Measurements from ENCODE around the gene BHLHE23. TPM values are rescaled to one million over a fixed set of nuclear protein-coding genes. Genes with fewer than 3 reads are reported as not detected.

The BHLHE23 gene
- not detected in 2 replicates for total RNA-seq (2014; rRNA removed; shearing (Covaris generic))

DNA sequence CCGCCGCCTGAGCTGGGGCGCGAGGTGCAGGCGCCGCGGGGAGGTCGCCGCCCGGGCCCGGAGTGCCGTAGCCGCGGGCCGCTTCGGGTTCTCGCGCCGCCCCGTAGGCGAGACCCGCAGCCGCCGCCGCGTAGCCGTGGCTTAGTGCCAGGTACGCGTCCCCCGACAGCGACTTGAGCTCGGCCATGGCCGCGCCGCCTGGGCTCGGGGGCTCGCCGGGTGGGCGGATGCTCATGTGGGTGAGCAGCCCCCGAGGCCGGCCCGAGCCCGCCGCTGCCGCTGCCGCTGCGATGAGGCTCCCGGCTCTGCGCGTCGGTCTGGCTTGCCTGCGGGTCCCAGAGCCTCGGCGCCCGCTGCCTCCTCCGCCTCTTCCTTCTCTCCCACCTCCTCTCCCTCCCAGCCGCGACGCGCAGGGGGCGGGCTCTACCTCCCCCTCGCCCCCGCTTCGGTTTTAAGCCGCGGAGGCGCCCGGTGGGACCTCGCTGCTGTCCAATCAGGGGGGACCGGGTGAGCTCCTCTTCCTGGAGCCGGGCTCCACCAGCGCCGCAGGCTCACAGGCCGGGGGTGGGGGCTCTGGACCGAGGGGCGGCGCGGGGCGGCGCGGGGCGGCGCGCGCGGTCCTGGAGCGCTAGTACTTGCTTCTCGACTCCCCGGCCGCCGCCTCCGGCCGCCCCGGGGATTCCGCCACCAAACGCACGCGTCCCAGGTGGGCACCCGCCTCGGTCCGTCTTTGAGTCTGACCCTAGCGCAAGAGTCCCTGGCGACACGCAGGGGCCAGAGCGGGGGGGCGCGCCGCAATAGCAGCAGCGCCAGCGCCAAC lies at the start of gene BHLHE23:
BHLHE23 (minus strand) TSS at position 425 of the 820 bp plus-strand sequence; CDS start at position 235, 190 bp downstream.
- DNase-seq (ENCODE audit: low read depth) = no peak

DNA sequence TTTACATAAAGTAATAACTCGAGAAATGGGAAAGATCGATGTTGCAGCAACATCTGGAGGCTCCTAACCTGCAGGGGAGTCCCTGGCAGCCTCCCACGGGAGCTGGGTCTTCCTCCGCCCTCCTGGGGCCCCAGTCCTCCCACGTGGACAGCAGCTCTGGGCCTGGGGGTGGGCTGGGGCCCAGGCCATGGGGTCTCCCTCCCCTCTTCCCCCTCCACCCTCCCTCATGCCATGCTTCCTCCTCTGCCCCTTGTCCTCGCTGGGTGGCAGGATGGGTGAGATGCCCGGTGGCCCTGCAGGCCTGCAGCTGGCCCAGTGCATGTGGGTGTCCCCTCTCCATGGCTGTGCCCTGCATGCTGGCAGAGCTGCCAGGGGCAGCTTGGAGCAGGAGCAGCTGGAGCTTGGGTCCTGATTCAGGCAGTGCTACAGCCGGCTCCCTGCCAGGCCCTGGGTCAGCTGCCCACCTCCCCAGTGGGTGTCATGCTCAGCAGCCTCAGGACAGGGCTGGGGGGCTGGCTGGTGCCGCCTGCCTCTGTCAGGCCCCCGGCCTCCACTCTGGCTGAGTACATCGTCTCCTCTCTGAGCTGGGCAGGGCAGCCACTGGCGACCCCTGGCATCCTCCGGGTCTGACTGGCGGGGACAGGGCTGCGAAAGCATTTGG lies 48.9 kb upstream of the BHLHE23 start:
- no peak for DNase-seq (ENCODE audit: low read depth)

DNA sequence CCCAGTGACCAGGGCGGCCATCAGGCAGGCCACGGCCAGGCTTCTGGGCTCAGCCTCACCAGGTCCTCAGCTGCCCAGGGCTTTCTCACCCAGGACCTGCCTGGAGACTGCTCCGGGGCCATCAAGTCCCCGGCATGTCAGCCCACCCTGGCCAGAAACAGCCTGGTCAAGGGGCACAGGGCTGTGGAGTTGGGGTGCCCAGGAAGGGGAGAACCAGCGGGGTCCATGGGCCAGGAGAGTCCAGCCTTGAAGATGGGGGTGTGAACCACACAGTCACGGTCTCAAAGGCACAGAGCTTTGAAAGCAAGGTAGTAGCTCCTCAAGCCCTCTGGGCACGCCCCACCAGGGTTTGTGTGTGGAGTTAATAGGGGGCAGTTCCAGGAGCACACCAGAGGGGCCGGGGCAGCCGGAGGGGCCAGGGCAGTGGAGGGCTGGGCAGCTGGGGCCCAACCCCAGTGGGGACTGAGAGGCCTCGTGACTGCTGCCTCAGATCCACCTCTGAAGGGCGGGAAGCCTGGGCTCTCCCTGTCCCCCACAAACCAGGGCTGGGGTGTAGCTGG lies 48.0 kb upstream of the BHLHE23 start:
- no peak for DNase-seq (ENCODE audit: low read depth)

DNA sequence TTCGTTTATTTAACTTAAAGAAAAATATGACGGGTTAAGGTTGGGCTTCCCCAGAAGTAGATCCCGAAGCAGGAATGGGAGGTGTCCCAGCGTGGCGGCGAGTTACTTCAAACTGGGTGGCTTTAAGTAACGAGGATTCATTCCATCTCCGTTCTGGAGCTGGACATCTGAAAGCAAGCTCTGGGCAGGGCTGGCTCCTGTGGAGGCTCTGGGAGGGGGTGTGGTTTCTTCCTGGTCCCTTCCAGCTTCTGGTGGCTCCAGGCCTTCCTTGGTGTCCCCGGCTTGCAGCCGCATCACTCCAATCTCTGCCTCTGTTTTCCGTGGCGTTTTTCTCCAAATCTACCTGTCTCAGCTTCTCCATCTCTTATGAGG lies 47.3 kb upstream of the BHLHE23 start:
- DNase-seq (ENCODE audit: low read depth) = no peak

DNA sequence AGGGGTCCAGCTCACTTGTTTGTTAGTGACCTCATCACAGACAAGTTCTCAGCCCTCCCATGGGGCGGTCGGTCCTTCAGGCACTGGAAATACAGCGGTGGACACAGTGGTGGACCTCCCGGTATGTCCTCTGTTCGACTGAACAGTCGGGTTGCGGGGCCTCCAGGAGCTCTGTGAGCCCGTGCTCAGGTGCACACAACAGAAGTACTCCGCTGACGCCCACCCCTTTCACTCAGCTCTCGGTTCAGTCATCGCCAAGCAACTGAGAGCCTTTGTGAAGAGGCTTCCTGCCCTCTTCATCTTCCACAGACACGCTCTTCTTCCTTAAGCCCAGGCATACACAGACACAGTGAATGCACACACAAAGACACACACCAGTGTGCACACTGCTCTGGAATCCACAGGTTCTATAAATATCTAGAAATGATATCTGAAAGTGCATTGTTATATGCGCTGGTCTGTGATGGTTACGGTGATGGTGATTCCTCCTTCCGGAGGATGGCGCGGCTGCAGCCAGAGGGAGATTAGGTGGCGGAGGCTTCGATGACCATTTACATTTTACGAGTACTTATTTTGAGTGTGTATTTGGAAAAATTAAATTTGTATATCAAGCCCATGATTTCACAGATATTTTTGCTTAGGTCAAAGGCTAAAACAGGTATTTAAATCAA lies 46.8 kb upstream of the BHLHE23 start:
- DNase-seq (ENCODE audit: low read depth) = no peak

DNA sequence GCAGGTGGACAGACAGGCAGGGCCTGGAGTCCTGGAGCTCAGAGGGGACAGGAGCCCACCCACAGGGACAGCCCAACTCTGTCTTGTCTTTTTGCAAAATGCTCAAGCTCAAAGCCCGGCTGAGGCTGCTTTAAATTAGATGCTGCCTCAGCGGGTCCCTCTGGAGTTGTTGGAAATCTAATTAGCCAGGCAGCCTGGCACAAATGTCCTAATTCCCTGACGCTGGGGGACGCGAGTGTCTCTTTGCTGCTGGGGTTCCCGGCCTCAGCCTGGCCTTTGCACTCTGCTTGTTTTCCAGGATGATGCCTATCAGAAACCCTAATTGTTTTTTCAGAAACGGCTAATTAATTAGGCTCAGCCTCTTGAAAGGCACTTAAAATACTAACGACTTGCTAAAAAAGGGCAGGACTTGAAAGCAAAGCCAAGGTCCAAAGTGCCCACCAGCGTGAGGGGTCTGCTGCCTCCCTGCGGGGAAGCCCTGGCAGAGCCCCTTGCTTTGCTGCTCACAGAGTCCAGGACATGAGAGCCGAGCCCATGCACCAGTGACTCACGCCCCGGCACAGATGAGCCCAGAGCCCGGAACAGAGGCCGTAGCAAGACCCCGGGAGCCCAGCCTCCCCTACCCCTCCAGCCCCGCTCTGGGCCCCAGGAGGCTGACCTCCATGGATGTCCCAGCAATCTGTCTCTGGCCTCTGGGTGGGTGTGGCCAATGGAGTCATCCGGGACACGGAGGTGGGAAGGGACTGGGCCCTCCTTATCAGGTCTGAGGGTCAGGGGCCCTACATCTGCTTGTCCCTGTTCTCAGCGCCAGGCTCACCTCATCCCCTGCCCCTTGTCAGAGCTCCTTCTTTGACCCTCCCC lies 46.0 kb upstream of the BHLHE23 start:
- DNase-seq (ENCODE audit: low read depth) = no peak

DNA sequence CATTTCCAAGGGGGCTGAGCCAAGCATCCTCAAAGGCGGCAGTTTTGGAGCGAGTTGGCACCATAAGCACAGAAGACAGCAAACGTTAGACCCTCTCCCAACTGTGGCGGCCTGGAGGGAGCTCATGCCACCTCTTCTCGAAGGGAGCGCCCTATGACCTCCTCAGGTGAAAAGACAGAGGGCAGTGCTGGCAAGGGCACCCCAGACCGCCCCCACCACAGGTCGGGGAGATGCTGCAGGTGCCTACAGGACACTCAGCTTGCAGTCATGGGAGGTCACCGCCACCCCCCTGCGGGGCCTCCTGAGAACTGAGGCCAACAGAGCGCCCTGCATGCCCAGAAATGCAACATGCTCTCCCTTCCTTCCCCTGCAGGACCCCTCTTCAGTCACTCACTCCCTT lies 45.1 kb upstream of the BHLHE23 start:
- DNase-seq (ENCODE audit: low read depth) = no peak

DNA sequence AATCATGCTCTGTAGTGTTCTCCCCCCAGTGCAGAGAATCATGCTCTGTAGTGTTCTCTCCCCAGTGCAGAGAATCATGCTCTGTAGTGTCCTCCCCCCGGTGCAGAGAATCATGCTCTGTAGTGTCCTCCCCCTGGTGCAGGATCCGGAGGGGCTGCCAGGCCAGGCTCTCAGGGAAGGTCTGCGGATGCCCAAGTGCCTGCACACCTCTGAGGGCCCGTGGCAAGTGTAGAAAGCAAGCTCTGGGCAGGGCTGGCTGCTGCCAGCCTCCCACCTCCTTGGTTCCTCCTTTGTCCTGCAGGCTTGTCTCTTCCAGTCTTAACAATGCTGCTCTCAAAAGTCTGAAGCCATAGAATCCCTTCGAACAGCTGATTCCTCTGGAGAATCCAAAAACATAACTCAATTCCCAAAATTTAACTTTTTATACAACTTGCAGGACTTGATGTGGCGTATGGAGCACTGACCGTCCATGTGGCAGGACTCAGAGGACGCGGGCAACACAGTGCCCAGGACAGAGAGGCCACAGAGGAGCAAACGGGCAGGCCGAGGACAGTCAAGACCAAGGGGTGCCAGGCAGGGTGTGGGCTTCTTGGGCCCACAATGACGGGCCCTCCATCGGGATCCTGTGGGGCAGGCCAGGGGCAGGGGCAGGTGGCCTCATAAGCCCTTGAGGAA lies 44.6 kb upstream of the BHLHE23 start:
- DNase-seq (ENCODE audit: low read depth) = no peak

DNA sequence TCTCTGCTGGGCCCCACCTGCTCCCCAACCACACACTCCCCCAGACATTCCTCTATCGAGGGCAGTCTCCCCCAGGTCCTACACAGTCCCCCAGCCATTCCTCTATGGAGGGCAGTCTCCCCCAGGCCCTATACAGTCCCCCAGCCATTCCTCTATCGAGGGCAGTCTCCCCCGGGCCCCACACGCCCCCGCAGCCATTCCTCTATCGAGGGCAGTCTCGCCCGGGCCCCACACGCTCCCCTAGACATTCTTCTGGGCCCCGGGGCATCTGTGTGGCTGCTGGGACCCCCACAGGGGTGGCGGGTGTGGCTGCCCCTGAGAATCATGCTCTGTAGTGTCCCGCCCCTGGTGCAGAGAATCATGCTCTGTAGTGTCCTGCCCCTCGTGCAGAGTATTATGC lies 43.6 kb upstream of the BHLHE23 start:
- no peak for DNase-seq (ENCODE audit: low read depth)

DNA sequence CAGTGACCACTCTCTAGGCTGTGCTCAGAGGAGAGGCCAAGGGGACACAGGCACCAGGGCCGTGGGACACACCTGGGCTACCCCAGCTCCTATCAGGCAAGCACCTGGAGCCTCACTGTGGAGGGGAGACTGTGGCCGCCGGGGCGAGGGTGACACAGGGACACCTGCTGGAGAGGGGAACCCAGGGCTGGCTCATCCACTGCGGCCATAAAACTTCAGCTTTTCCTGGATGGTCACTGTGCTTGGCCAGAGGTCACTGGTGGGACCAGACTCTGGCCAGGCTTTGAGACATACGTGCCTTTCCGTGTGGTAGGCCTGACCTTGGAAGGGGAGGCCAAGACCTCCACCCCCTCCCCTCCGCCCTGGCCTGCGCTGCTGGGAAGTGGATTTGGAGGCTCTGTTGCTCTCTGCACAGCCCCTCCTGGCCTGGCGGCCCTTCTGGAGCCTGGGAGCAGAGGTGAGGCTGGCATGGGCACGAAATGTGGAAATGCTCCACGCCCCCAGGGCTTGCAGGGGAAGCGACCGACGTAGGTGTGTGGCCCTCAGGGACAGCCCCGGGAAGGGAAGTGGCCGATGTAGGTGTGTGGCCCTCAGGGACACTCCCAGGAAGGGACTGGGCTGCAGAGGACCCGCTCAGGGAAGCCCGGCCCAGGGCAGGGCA lies 42.9 kb upstream of the BHLHE23 start:
- no peak for DNase-seq (ENCODE audit: low read depth)

DNA sequence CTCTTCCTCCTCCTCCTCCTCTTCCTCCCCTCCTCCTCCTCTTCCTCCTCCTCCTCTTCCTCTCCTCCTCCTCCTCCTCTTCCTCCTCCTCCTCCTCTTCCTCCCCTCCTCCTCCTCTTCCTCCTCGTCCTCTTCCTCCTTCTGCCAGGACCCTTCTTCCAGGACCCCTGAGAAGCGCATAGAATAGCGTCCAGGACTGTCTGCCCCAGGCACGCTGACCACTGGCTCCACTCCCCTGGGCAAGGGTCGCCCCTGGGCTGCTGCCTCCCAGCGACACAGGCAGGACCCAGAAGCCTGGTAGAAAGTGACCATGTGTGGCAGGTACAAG lies 42.4 kb upstream of the BHLHE23 start:
- no peak for DNase-seq (ENCODE audit: low read depth)

DNA sequence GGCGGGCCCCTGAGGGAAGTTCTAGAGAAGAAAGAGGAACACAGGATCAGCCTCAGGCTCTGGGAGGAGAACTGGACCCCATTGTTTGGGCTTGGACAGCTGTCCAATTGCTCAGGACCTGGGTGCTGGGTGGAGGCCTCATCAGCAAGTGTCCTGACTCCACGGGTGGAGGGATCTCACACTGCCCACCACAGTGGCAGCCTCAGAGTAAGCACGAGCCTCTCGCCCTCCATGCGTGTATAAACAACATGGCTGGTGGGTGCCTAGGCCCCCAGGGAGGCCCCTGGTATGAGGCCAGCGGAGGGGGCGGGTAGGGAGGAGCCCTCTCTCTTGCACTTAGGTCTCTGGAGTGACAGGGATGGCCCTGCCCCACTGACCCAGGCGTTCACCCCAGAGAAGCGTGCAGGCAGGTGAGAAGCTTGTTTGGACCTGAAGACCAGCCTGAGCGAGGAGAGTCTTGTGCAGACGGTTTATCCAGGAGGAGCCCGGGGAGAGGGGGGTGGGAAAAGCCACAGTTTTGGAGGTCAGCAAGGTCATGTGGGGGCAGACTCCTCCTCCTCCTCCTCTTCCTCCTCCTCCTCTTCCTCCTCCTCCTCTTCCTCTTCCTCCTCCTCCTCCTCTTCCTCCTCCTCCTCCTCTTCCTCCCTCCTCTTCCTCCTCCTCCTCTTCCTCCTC lies 41.9 kb upstream of the BHLHE23 start:
- no peak for DNase-seq (ENCODE audit: low read depth)

DNA sequence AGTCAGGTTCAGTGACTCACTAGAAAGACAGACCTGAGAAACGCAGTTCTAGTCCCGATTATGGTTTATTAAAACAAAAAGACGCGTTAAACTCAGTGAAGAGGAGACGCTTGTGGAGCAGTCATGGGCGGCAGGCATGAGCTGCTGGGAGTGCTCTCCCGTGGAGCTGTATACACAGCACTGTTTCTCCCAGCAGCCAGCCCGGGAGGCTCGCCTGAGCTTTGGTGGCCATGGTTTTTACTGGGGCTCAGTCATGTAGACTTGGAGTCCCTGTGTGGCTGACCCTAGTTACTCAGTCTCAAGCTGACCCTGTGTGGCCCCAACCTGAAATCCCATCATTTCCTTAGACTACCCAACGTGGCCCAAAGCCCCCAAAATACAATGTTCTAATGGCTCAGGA lies 41.2 kb upstream of the BHLHE23 start:
- no peak for DNase-seq (ENCODE audit: low read depth)

DNA sequence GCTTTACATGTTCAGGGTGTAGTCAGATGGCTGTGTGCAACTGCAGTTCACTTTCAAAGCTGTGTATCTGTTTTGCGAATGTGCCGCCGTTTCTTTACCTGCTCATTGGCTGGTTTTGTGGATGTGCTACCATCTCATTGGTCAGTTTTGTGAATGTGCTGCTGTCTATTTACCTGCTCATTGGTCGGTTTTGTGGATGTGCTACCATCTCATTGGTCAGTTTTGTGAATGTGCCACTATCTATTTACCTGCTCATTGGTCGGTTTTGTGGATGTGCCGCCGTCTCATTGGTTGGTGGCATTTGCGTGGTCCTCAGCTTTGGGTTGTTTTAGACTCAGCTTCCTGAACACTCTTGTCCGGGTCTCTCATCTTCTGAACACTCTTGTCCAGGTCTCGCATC lies 40.5 kb upstream of the BHLHE23 start:
- DNase-seq (ENCODE audit: low read depth) = no peak

DNA sequence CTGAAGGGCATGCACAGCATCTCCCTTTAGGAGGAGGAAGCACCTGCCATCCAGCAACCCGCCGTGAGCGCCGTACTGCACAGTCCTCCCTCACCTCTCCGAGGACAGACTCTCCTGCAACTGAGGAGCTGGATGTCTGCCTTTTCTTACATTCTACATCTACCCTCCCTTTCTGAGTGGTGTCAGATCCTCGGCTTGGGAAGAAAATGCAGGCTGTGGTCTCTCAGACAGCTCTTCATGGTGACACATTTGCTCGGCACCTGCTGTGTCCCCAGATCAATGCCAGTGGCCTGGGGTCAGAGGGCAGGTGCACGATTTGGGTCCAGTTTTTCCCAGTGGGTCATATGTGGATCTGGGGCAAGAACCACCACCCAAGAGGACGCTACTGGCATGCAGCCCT lies 40.1 kb upstream of the BHLHE23 start:
- DNase-seq (ENCODE audit: low read depth) = no peak

DNA sequence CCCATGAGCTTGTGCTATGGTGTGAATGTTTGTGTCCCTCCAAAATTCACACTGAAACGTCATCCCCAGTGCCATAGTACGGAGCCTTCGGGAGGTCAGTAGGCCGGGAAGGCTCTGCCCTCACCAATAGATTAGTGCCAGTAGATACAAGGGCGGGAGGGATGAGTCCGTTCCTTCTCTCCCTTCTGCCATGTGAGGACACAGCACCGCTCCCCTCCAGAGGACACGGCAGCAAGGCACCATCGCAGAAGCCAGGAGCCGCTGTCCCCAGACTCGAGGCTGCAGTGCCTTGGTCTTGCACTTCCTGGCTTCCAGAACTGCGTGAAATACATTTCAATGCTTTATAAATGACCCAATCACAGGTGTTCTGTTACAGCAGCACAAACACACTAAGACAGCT lies 39.2 kb upstream of the BHLHE23 start:
- DNase-seq (ENCODE audit: low read depth) = no peak

DNA sequence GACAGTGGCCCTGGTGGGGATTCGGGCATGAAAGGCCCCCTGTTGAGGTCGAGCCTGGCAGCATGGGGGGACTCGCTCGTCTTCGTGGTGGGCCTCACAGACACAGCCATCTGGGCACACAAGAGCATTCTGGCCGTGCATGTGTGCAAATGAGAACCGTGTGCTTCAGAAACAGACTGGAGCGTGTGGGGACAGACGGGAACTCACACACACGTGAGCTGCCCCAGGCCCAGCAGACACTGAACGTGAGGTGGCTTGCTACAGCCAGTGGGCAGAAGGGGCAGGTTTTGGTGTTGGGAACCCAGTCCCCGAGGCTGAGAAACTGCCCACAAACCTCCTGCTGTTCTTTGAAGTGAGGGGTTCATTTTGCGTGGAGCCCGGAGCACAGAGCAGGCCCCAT lies 38.6 kb upstream of the BHLHE23 start:
- no peak for DNase-seq (ENCODE audit: low read depth)

DNA sequence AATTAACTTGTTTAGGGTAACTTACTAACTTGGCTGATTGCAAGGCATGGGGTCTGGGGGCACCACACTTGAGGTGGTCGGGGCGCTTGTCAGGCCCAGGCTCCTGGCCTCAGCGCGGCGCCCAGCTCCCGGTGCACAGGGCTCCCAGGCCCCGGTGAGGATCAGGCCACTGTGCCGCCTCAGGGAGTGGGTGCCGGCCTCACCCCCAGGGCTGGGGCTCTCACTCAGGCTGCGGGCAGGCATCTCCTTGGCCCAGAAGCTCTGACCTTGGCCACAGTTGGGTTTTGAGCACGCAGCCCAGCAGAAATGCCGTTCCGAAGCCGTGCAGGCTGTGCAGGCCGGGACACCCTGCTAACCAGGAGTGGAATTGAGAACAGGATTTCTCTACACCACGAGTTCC lies 37.8 kb upstream of the BHLHE23 start:
- no peak for DNase-seq (ENCODE audit: low read depth)

DNA sequence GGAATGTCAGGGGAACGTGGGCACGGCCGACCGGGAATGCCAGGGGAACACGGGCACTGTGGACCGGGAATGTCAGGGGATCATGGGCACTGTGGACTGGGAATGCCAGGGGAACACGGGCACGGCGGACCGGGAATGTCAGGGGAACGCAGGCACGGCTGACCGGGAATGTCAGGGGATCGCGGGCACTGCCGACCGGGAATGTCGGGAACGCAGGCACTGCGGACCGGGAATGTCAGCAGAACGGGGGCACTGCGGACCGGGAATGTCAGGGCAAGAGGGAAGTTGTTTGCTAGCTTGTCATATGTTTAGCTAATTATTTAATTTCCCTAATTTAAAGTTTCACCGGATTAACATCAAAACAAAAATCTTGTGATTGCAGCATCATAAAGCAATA lies 37.4 kb upstream of the BHLHE23 start:
- no peak for DNase-seq (ENCODE audit: low read depth)
